HepG2 (cell line): ENCODE results near the gene PANK4. TPM values are rescaled to one million over a fixed set of nuclear protein-coding genes. Genes with fewer than 3 reads are reported as not detected.

Source experiments
- ARNT ChIP-seq: fragments of 450-650 bp; IDR thresholded peaks from 2 replicates; pipeline ENCODE4 v1.6.1; 2017
- EP300 ChIP-seq, 3 experiments: sonication (generic) in 1 of 3; formaldehyde crosslinking in 1 of 3; IDR thresholded peaks; 2 replicates each; pipeline versions ENCODE4 v1.5.1 to v1.6.1; 2011 to 2020; ENCODE audit warnings: low read depth in 2 of 3, low read length in 2 of 3, borderline replicate concordance in 1 of 3, improper control_type of control experiment in 1 of 3, mild to moderate bottlenecking in 1 of 3, missing genetic modification reagents in 1 of 3, moderate library complexity in 1 of 3
- FOSL1 ChIP-seq: sonication (generic); formaldehyde crosslinking; IDR thresholded peaks from 2 replicates; pipeline ENCODE4 v1.9.0; 2021; ENCODE audit warnings: missing genetic modification reagents, borderline replicate concordance
- FOXA1 ChIP-seq, 2 experiments: fragments of 450-650 bp in 1 of 2; sonication (generic) in 1 of 2; formaldehyde crosslinking in 1 of 2; IDR thresholded peaks; 2 replicates each; pipeline versions ENCODE4 v1.4.0 to v1.6.1; 2016 to 2020; ENCODE audit warnings: missing genetic modification reagents in 1 of 2
- RARA ChIP-seq: IDR thresholded peaks from 2 replicates; pipeline ENCODE4 v1.6.1; 2016; ENCODE audit warnings: missing genetic modification reagents, missing compliant biosample characterization
- RNF2 ChIP-seq: fragments of 450-650 bp; conservative IDR thresholded peaks from 2 replicates; pipeline ENCODE4 v1.6.1; 2016; ENCODE audit warnings: low read depth
- SAP130 ChIP-seq: IDR thresholded peaks from 2 replicates; pipeline ENCODE4 v1.6.1; 2016; ENCODE audit warnings: low read depth
- SNAI1 ChIP-seq: sonication (generic); formaldehyde crosslinking; IDR thresholded peaks from 2 replicates; pipeline ENCODE4 v1.5.0; 2020; ENCODE audit warnings: mild to moderate bottlenecking, missing genetic modification reagents, borderline replicate concordance
- SP140L ChIP-seq: sonication (generic); formaldehyde crosslinking; IDR thresholded peaks from 2 replicates; pipeline ENCODE4 v1.4.0; 2020; ENCODE audit warnings: missing genetic modification reagents, borderline replicate concordance
- ZNF20 ChIP-seq: sonication (generic); formaldehyde crosslinking; IDR thresholded peaks from 2 replicates; pipeline ENCODE4 v1.4.0; 2020; ENCODE audit warnings: mild to moderate bottlenecking, moderate library complexity, missing genetic modification reagents
- ZNF687 ChIP-seq: sonication (generic); formaldehyde crosslinking; IDR thresholded peaks from 2 replicates; pipeline ENCODE4 v1.5.1; 2020; ENCODE audit warnings: mild to moderate bottlenecking, missing genetic modification reagents, moderate library complexity
- polyA plus RNA-seq, 8 experiments: library from polyadenylated mRNA; depleted of rRNA in 3 of 8; stranded (reverse) in 7 of 8; unstranded in 1 of 8; fragments of >200 nt; fragmentation: Illumina TruSeq in 4 of 8; extraction: Trizol in 4 of 8; gene quantifications; 2 replicates each; pipeline versions ENCODE4 v1.2.1 to v1.2.3, GENCODE V29; 2011 to 2016; ENCODE audit warnings: low read depth in 4 of 8, missing spikeins in 1 of 8, mixed read lengths in 1 of 8; ENCODE audit not compliant: insufficient read depth in 1 of 8
- total RNA-seq, 5 experiments: library from RNA; depleted of rRNA; stranded (reverse); fragments of >200 nt; fragmentation: Illumina TruSeq; extraction: Trizol; gene quantifications; 2 replicates each; pipeline ENCODE4 v1.2.3, GENCODE V29; 2016; ENCODE audit warnings: low read depth in 1 of 5

Gene PANK4
- total and polyA plus RNA-seq, 2 of the 13 experiments (the other 11 are each of a cell fraction or from before 2014, with no cell fraction given), result 17.4 to 19.3 TPM

GRCh38 chr1:2501820-2502119 lies 24.6 kb downstream of the PANK4 start (continued):
- TF ChIP-seq EP300 (IDR thresholded peaks at IDR 0.05; ENCODE audit: low read depth in 2 of 2, low read length in 2 of 2) (no peak), EP300 (CRISPR knock-in tag; IDR thresholded peaks at IDR 0.05; ENCODE audit: borderline replicate concordance) (no peak), FOXA1 (IDR thresholded peaks at IDR 0.05) (no peak), FOXA1 (CRISPR knock-in tag; IDR thresholded peaks at IDR 0.05) (0 out of 2 replicates have a peak, but pooled peaks have one; percentile 23), ARNT (no peak), RNF2 (no peak), RARA (CRISPR knock-in tag) (0 out of 2 replicates have a peak, but pooled peaks have one; percentile 13), ZNF687 (CRISPR knock-in tag) (peak; percentile 55), SNAI1 (CRISPR knock-in tag) (no peak), ZNF20 (CRISPR knock-in tag) (no peak), SAP130 (0 out of 2 replicates have a peak, but pooled peaks have one; percentile 23), SP140L (CRISPR knock-in tag) (no peak), FOSL1 (CRISPR knock-in tag) (no peak)
- TF ChIP-seq, all 625 proteins: peak for 9
